ENCODE results near the gene TTC7B.

- TF ChIP-seq CTCF (IDR thresholded peaks at IDR 0.05) (no peak), EZH2 (IDR thresholded peaks at IDR 0.05; ENCODE audit: borderline replicate concordance, insufficient read depth, low read depth, low read length, poor library complexity, severe bottlenecking) (no peak)
Measured at GRCh38 chr14:90812109-90812508, 4.1 kb downstream of the TTC7B start.
